Left forelimb (tissue), 1 donor: ENCODE data around the gene ANKRD62.
"Not testable (repeated sequence)": the region's sequence is repeated elsewhere in the genome, so short reads cannot be mapped to it uniquely, and the experiment has no call there.

Source experiments
- DNase-seq: peaks from one replicate; pipeline ENCODE4 v3.0.0-alpha.2; 2018; ENCODE audit warnings: low spot score

ANKRD62 gene

GRCh38 chr18:12066910-12067511, 26.6 kb upstream of the ANKRD62 start:
- DNase-seq: no peak

GRCh38 chr18:12067671-12068070, 26.0 kb upstream of the ANKRD62 start:
- no peak for DNase-seq

- not testable (repeated sequence) for DNase-seq
Observed at GRCh38 chr18:12068316-12068949, 25.2 kb upstream of the ANKRD62 start.

- DNase-seq: no peak
Observed at GRCh38 chr18:12068950-12069320, 24.7 kb upstream of the ANKRD62 start.

- DNase-seq: not testable (repeated sequence)
Observed at GRCh38 chr18:12071066-12071465, 22.6 kb upstream of the ANKRD62 start.

GRCh38 chr18:12072996-12073395, 20.6 kb upstream of the ANKRD62 start:
- no peak for DNase-seq

GRCh38 chr18:12074736-12075135, 18.9 kb upstream of the ANKRD62 start:
- DNase-seq: no peak

- DNase-seq: no peak
Observed at GRCh38 chr18:12076424-12077140, 17.1 kb upstream of the ANKRD62 start.

GRCh38 chr18:12077994-12078393, 15.6 kb upstream of the ANKRD62 start:
- DNase-seq: not testable (repeated sequence)

- no peak for DNase-seq
Observed at GRCh38 chr18:12079491-12080237, 14.0 kb upstream of the ANKRD62 start.

GRCh38 chr18:12085136-12085535, 8.5 kb upstream of the ANKRD62 start:
- no peak for DNase-seq

GRCh38 chr18:12085786-12086185, 7.9 kb upstream of the ANKRD62 start:
- DNase-seq: no peak

- DNase-seq: no peak
Observed at GRCh38 chr18:12086249-12086648, 7.4 kb upstream of the ANKRD62 start.

GRCh38 chr18:12086677-12087470, 6.8 kb upstream of the ANKRD62 start:
- peak; percentile 63 for DNase-seq

- DNase-seq: no peak
Observed at GRCh38 chr18:12087471-12088025, 6.1 kb upstream of the ANKRD62 start.

GRCh38 chr18:12088096-12088495, 5.5 kb upstream of the ANKRD62 start:
- DNase-seq: no peak

GRCh38 chr18:12088731-12089375, 4.8 kb upstream of the ANKRD62 start:
- DNase-seq: no peak

- DNase-seq: peak; percentile 69
Observed at GRCh38 chr18:12091538-12092141, 2.0 kb upstream of the ANKRD62 start.

- no peak for DNase-seq
Observed at GRCh38 chr18:12092398-12093229, 1.0 kb upstream of the ANKRD62 start.

GRCh38 chr18:12098374-12098773, 4.7 kb downstream of the ANKRD62 start:
- DNase-seq: no peak
